Adrenal gland (tissue), 12 donors: ENCODE measurements around the gene TAPBPL. TPM values are rescaled to one million over a fixed set of nuclear protein-coding genes. Genes with fewer than 3 reads are reported as not detected.
"Not testable (repeated sequence)": the region's sequence is repeated elsewhere in the genome, so short reads cannot be mapped to it uniquely, and the experiment has no call there.

Source experiments
- DNase-seq, 7 donors: peaks; one replicate each; pipeline ENCODE4 v3.0.0-alpha.2; 2019 to 2020
- H3K27ac ChIP-seq, 5 donors: fragments of 200-600 bp; sonication (generic) in 4 of 5; 1 replicate in 3 of 5; 2 replicates in 2 of 5; pipeline versions ENCODE4 v1.5.1 to v1.8.0; 2016 to 2020; ENCODE audit warnings: mild to moderate bottlenecking in 1 of 5
- H3K27me3 ChIP-seq: fragments of 200-600 bp; 2 replicates; pipeline ENCODE4 v1.8.0; 2021
- H3K36me3 ChIP-seq, 2 donors: fragments of 200-600 bp; replicated peaks in 1 of 2; 1 replicate in 1 of 2; 2 replicates in 1 of 2; pipeline versions ENCODE4 v1.5.1 to v1.8.0; 2018 to 2022
- H3K4me1 ChIP-seq, 2 donors: fragments of 200-600 bp; replicated peaks in 1 of 2; 1 replicate in 1 of 2; 2 replicates in 1 of 2; pipeline versions ENCODE4 v1.5.1 to v1.8.0; 2018 to 2021
- H3K4me3 ChIP-seq, 4 donors: fragments of 200-600 bp; sonication (generic) in 3 of 4; one replicate each; pipeline ENCODE4 v1.5.1; 2016 to 2018
- H3K9me3 ChIP-seq, 3 donors: fragments of 200-600 bp; sonication (generic) in 1 of 3; replicated peaks in 1 of 3; 1 replicate in 2 of 3; 2 replicates in 1 of 3; pipeline versions ENCODE4 v1.5.1 to v1.8.0; 2016 to 2021
- CTCF ChIP-seq, 6 experiments: fragments of 450-650 bp in 4 of 6; fragments of 200-600 bp in 2 of 6; sonication (generic) in 1 of 6; IDR thresholded peaks; 1 replicate in 5 of 6; 2 replicates in 1 of 6; pipeline versions ENCODE4 v1.5.1 to v1.8.0; 2016 to 2021; ENCODE audit warnings: antibody characterized with exemption in 6 of 6, mild to moderate bottlenecking in 2 of 6, moderate library complexity in 1 of 6
- POLR2A ChIP-seq, 2 donors: fragments of 450-650 bp; IDR thresholded peaks; one replicate each; pipeline ENCODE4 v1.6.1; 2017; ENCODE audit warnings: antibody characterized with exemption in 2 of 2, mild to moderate bottlenecking in 2 of 2, moderate library complexity in 1 of 2
- WGBS, 4 donors: extraction: QIAGEN DNeasy Blood & Tissue Kit in 2 of 4; methylation state at CpG; one replicate each; pipeline versions ENCODE4 v1.1.5 to v1.1.7; 2013 to 2017; 5-methylcytosine and 5-hydroxymethylcytosine counted together
- intact Hi-C, 2 donors: fragments of 100-400 bp; cut with DNase I; formaldehyde crosslinking; loops; one replicate each; pipeline versions ENCODE4 v1.14.1 to v1.15.0; 2022 to 2023
- polyA plus RNA-seq, 3 donors: library from polyadenylated mRNA; stranded (reverse); fragments of 200-250 nt in 2 of 3; fragments of 350-450 nt in 1 of 3; fragmentation: Illumina TruSeq in 1 of 3; extraction: RNeasy Lipid Tissue Mini Kit (QIAGEN cat#74804) in 1 of 3; gene quantifications; one replicate each; pipeline ENCODE4 v1.2.3, GENCODE V29; 2013 to 2014
- total RNA-seq, 9 donors: library from RNA; depleted of rRNA in 4 of 9; stranded (reverse); fragments of >200 nt in 4 of 9; fragments of 120-200 nt in 1 of 9; fragmentation: NEBNext Ultra II Directional in 1 of 9; extraction: Animal tissue kit (Norgen Biotek cat#: 25700) in 1 of 9; gene quantifications; one replicate each; pipeline versions ENCODE4 v1.1.0 to v1.2.4, GENCODE V29; 2013 to 2023
- donor health status: healthy with polysubstance abuse.
- donor health status: Bipolar disorder and iron deficiency.
- donor health status: DM: yes; HTN: yes; CAD: no.
- donor health status: DM: no; HTN: no; CAD: no.
- donor health status: DM: no; HTN: no; CAD: no.
- donor health status: DM: yes; HTN: yes; CAD: no.

The TAPBPL gene
- total and polyA plus RNA-seq, 12 donors = 13.8 to 42.4 (median 32.0) TPM

- Histone ChIP-seq H3K36me3 (peaks cover 0 to 15% of the 10 kb centered on the region in 2 donors), H3K27me3 (no peaks in the 10 kb centered on the region), H3K9me3 (no peaks in the 10 kb centered on the region), H3K4me3 (peak within 1 kb of the TSS; percentile 46 to 91 (median 49)), H3K4me1 (peaks cover 15 to 23% of the 10 kb centered on the region in 2 donors), H3K27ac (peak within 1 kb of the TSS; percentile 85 to 97 (median 92))
- peak; percentile 92 to 98 (median 96) for DNase-seq
- 0% methylated on average over 28 to 49 of the region's 49 CpGs for WGBS, 4 donors
- intact Hi-C loops = no loop called here
- TF ChIP-seq CTCF (IDR thresholded peaks at IDR 0.05) = peak in 5 of 6 experiments; percentile 45 to 71 (median 65)
- TF ChIP-seq POLR2A (IDR thresholded peaks at IDR 0.05) = peak in 1 of 2 donors; percentile 71
Measured at GRCh38 chr12:6493497-6494257, 41.8 kb downstream of the TAPBPL start, which contains the start of gene NCAPD2. NCAPD2 (plus strand) TSS chr12:6494102; CDS start chr12:6495099, 997 bp downstream.

- H3K9me3 ChIP-seq = no peaks in the 10 kb centered on the region
- H3K27me3 ChIP-seq = no peaks in the 10 kb centered on the region
- DNase-seq = no peak
- peaks cover 15 to 23% of the 10 kb centered on the region in 2 donors for H3K4me1 ChIP-seq
- H3K27ac ChIP-seq = peak overlapping the region in 4 of 5 donors; percentile 85 to 92 (median 92)
- peak overlapping the region in 2 of 4 donors; percentile 38 to 51 for H3K4me3 ChIP-seq
- TF ChIP-seq POLR2A (IDR thresholded peaks at IDR 0.05) = no peak
- no peak for TF ChIP-seq CTCF (IDR thresholded peaks at IDR 0.05)
- intact Hi-C loops = no loop called here
- WGBS, 4 donors = 1 to 4% (median 1%) methylated on average over 14 of the region's 14 CpGs
- H3K36me3 ChIP-seq = peaks cover 0 to 21% of the 10 kb centered on the region in 2 donors
Measured at GRCh38 chr12:6494258-6494743, 42.5 kb downstream of the TAPBPL start.

GRCh38 chr12:6494968-6495367 is 43.1 kb downstream of the TAPBPL start:
- Histone ChIP-seq H3K27me3 (no peaks in the 10 kb centered on the region), H3K9me3 (no peaks in the 10 kb centered on the region), H3K27ac (no peak overlapping the region), H3K36me3 (peaks cover 0 to 23% of the 10 kb centered on the region in 2 donors), H3K4me1 (peaks cover 15 to 23% of the 10 kb centered on the region in 2 donors), H3K4me3 (no peak overlapping the region)
- TF ChIP-seq POLR2A (IDR thresholded peaks at IDR 0.05) = no peak
- no peak for TF ChIP-seq CTCF (IDR thresholded peaks at IDR 0.05)
- WGBS, 4 donors = 64 to 89% (median 84%) methylated on average over 1 of the region's 1 CpG
- intact Hi-C loops = no loop called here
- no peak for DNase-seq

- intact Hi-C loops, H3K27ac ChIP-seq: not testable (repeated sequence)
- WGBS, 4 donors = 69 to 91% (median 80%) methylated on average over 3 of the region's 3 CpGs
Measured at GRCh38 chr12:6497291-6497690, 45.4 kb downstream of the TAPBPL start.

More at GRCh38 chr12:6497291-6497690, 45.4 kb downstream of the TAPBPL start:
- Histone ChIP-seq H3K36me3 (peaks cover 0 to 20% of the 10 kb centered on the region in 2 donors), H3K4me1 (peaks cover 12 to 20% of the 10 kb centered on the region in 2 donors)
- not testable (repeated sequence) for H3K9me3 ChIP-seq, H3K27me3 ChIP-seq, DNase-seq, H3K4me3 ChIP-seq
